OCI-LY1 (cell line): ENCODE measurements around the gene CHPF.

ENCODE experiments used
- EZH2 ChIP-seq: fragments of 200-600 bp; sonication (generic), shearing (Covaris generic); IDR thresholded peaks from 2 replicates; pipeline ENCODE4 v1.8.0; 2017; ENCODE audit warnings: borderline replicate concordance, mixed run types, mild to moderate bottlenecking, antibody characterized with exemption, low read length, moderate library complexity, mixed read lengths
- TF ChIP-seq, protein P1 (sequence below): fragments of 200-600 bp; sonication (generic), shearing (Covaris generic); IDR thresholded peaks from 2 replicates; pipeline ENCODE4 v1.5.1; 2017; ENCODE audit warnings: mild to moderate bottlenecking, antibody characterized with exemption, low read length, moderate library complexity, mixed read lengths

DNA sequence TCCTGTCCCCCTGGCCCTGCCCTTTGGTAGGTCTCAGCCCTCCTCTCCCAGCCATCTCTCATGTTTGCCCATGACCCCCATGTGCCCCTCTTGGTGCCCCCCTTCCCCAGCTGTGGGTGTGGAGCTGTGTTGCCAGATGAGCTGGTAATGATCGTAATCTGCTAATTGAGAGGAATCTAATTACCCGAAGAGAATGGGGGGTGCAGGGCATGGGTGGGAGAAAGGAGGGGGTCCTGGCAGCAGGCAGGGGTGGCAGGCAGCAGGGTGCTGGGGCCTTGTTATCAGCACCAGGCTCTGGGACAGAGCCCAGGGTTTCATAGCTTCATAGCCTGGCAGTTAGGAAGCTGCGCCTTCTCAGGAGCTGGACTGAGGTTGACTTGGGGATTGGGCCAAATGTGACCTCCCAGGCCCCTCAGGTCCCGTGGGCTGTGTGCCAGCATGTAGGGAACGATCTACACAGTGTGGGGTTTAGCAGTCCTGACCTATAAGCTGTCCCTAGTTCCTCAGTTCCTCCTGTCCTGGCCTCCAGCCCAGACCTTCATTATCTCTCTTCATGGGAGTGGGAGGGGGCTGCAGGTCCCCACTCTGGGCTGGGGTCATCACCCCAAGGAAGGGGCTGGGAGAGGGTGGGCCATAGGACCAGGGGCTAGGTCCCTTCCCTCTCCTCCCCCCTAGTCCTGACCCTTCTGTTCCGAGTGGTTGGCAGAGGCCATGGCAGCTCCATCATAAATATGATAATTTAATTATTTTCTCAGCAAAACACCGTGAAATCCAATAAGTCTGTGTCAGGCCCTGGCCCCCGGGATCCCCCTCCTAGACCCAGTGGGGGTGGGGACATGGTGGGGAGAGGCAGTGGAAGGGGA is 35.8 kb downstream of the CHPF start:
- TF ChIP-seq, protein P1, sequence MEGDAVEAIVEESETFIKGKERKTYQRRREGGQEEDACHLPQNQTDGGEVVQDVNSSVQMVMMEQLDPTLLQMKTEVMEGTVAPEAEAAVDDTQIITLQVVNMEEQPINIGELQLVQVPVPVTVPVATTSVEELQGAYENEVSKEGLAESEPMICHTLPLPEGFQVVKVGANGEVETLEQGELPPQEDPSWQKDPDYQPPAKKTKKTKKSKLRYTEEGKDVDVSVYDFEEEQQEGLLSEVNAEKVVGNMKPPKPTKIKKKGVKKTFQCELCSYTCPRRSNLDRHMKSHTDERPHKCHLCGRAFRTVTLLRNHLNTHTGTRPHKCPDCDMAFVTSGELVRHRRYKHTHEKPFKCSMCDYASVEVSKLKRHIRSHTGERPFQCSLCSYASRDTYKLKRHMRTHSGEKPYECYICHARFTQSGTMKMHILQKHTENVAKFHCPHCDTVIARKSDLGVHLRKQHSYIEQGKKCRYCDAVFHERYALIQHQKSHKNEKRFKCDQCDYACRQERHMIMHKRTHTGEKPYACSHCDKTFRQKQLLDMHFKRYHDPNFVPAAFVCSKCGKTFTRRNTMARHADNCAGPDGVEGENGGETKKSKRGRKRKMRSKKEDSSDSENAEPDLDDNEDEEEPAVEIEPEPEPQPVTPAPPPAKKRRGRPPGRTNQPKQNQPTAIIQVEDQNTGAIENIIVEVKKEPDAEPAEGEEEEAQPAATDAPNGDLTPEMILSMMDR: no peak
- TF ChIP-seq EZH2: no peak
